ENCODE data around the gene KIF14. TPM values are rescaled to one million over a fixed set of nuclear protein-coding genes. Genes with fewer than 3 reads are reported as not detected.

Gene KIF14
- total RNA-seq, 2 donors from 2014 or later = 0.05 to 0.27 TPM

DNA sequence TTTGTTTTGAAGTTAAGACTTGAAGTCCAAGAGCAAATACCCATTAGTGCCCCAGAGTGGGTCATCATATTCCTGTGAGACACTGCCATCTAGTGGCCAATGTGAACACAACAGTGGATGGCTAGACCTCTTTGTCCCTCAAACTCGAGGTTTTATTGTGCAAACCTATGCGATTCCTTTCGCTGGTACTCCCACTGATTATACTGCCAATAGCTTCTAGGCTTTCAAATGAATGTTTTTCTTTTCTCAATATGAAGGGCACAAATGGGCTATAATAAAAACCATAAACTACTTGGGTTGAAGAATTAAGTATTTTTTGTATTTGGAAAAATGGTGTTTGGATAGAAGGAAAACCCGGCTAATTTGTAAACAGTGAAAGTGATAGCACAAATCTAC is 110.3 kb downstream of the KIF14 start:
- DNase-seq (peak; percentile 57), ATAC-seq (peak in 1 of 2 donors; percentile 90)
- intact Hi-C loops (cut with DNase I) = loop anchor here in 1 of 2 donors (1.0 kb wide), 1 partner anchor 826 kb away; no protein-coding TSS in a partner anchor

DNA sequence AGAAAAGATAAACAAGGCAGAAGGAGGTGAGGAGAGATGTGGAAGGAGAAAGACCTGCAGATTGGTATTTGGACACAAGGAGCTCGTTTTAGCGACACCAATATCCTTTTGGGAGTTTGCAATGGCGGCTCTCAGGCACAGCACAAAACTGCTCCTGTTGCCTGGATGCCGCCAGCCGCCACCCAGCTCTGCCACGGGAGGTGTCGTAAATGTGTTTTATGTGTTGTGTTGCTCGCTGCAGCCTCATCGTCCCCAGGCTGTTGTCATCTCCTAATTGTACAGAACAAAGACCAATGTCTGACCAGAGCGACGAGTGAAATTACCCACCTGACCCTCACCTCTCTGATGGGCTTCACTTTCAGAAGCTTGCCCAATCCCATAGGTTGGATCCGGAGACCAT is 114.1 kb downstream of the KIF14 start:
- ATAC-seq = no peak
- intact Hi-C loops (cut with DNase I) = no loop called here
- DNase-seq = no peak

DNA sequence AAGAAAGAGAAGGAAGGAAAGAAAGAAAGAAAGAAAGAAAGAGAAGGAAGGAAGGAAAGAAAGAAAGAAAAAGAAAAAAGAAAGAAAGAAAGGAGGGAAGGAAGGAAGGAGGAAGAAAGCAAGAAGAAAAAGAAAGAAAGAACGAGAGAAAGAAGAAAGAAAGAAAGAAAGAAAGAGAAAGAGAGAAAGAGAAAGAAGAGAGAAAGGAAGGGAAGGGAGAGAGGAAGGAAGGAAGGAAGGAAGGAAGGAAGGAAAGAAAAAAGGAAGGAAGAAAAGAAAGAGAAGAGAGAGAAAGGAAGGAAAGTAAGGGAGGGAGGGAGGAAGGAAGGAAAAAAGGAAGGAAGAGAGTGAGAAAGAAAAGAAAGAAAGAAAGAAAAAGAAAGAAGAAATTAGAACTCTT is 115.3 kb downstream of the KIF14 start:
- no peak for DNase-seq
- ATAC-seq = no peak
- intact Hi-C loops (cut with DNase I) = no loop called here

Other genes with a start within 250 kb of the KIF14 start
- gene ZNF281, start 210.7 kb downstream of the KIF14 start, total RNA-seq = 1 to 10 TPM; 7.0 to 9.2 TPM
- 10 to 100 TPM in 1 of 2 donors, 1 to 10 TPM in 1; 9.7 to 11.9 TPM for gene DDX59, start 49.2 kb upstream of the KIF14 start, total RNA-seq
- 10 to 100 TPM; 32.1 to 40.9 TPM for gene CAMSAP2, start 118.1 kb upstream of the KIF14 start, total RNA-seq

Measured in left cardiac atrium (tissue), 4 donors.